Measurements from ENCODE around the gene IRF2BPL.

GRCh38 chr14:77014734-77015133 is 13.8 kb downstream of the IRF2BPL start:
- TF ChIP-seq POLR2A (IDR thresholded peaks at IDR 0.05; ENCODE audit: low read length) (no peak), GATA1 (IDR thresholded peaks at IDR 0.05; ENCODE audit: low read depth, low read length) (no peak)

Measured in erythroblast (primary cell).